Testis (tissue), 3 donors: ENCODE results near the gene ARHGAP35. TPM values are rescaled to one million over a fixed set of nuclear protein-coding genes. Genes with fewer than 3 reads are reported as not detected.
"Not testable (repeated sequence)": the region's sequence is repeated elsewhere in the genome, so short reads cannot be mapped to it uniquely, and the experiment has no call there.

Source experiments
- DNase-seq: peaks from one replicate; pipeline ENCODE4 v3.0.0-alpha.2; 2019
- H3K27ac ChIP-seq, 2 donors: fragments of 200-600 bp; sonication (generic); one replicate each; pipeline ENCODE4 v1.5.1; 2019
- H3K27me3 ChIP-seq: fragments of 200-600 bp; sonication (generic); one replicate; pipeline ENCODE4 v1.5.1; 2019
- H3K36me3 ChIP-seq: fragments of 200-600 bp; sonication (generic); one replicate; pipeline ENCODE4 v1.5.1; 2017; ENCODE audit warnings: low read depth; ENCODE audit errors: missing control alignments
- H3K4me1 ChIP-seq: fragments of 200-600 bp; sonication (generic); one replicate; pipeline ENCODE4 v1.5.1; 2019
- H3K4me3 ChIP-seq, 2 donors: fragments of 200-600 bp; sonication (generic); one replicate each; pipeline ENCODE4 v1.5.1; 2017 to 2019
- H3K9me3 ChIP-seq: fragments of 200-600 bp; sonication (generic); one replicate; pipeline ENCODE4 v1.5.1; 2017
- POLR2A ChIP-seq: fragments of 450-650 bp; IDR thresholded peaks from one replicate; pipeline ENCODE4 v1.6.1; 2017; ENCODE audit warnings: antibody characterized with exemption, mild to moderate bottlenecking, moderate library complexity
- WGBS, 2 donors: methylation state at CpG; one replicate each; pipeline ENCODE4 v1.1.5; 2018; 5-methylcytosine and 5-hydroxymethylcytosine counted together
- intact Hi-C: fragments of 100-400 bp; cut with DNase I; formaldehyde crosslinking; loops from one replicate; pipeline ENCODE4 v1.15.1; 2023; ENCODE audit warnings: low total_unique reads
- polyA plus RNA-seq: library from polyadenylated mRNA; stranded (reverse); fragments of 350-450 nt; fragmentation: Illumina TruSeq; extraction: RNeasy Lipid Tissue Mini Kit (QIAGEN cat#74804); gene quantifications from one replicate; pipeline ENCODE4 v1.2.3, GENCODE V29; 2014; ENCODE audit warnings: low read depth, low replicate concordance; ENCODE audit not compliant: insufficient read depth
- total RNA-seq, 2 donors: library from RNA; depleted of rRNA; stranded (reverse); fragments of >200 nt; gene quantifications; one replicate each; pipeline ENCODE4 v1.2.3, GENCODE V29; 2016
- TF ChIP-seq, protein P1 (sequence below), 3 experiments: fragments of 450-650 bp in 2 of 3; fragments of 200-600 bp in 1 of 3; sonication (generic) in 1 of 3; IDR thresholded peaks; one replicate each; pipeline ENCODE4 v1.5.1; 2016 to 2019; ENCODE audit warnings: antibody characterized with exemption in 3 of 3, mild to moderate bottlenecking in 2 of 3, moderate library complexity in 1 of 3

ARHGAP35 gene
- total and polyA plus RNA-seq, 3 donors from 2014 or later = 71.9 to 155 (median 112) TPM

DNA sequence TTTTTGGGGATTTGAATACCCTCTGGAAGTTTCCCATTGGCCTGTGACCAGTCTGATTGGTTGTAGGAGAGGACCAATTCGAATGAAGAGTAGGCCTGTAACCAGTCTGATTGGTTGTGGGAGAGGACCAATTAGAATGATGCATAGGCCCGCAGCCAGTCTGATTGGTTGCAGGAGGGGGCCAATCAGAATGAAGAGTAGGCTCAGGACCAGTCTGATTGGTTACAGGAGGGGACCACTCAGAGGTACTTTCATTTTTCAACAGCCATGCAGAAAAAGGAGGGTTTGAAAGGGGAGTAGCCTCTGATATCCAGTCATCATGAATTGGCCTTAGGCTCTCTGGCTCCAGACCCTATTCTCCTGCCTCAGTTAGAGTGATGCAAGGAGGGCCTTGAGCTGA, 42.0 kb upstream of the ARHGAP35 start:
- intact Hi-C loops = no loop called here
- H3K9me3 ChIP-seq = no peaks in the 10 kb centered on the region
- peak; percentile 60 for DNase-seq
- TF ChIP-seq, protein P1, sequence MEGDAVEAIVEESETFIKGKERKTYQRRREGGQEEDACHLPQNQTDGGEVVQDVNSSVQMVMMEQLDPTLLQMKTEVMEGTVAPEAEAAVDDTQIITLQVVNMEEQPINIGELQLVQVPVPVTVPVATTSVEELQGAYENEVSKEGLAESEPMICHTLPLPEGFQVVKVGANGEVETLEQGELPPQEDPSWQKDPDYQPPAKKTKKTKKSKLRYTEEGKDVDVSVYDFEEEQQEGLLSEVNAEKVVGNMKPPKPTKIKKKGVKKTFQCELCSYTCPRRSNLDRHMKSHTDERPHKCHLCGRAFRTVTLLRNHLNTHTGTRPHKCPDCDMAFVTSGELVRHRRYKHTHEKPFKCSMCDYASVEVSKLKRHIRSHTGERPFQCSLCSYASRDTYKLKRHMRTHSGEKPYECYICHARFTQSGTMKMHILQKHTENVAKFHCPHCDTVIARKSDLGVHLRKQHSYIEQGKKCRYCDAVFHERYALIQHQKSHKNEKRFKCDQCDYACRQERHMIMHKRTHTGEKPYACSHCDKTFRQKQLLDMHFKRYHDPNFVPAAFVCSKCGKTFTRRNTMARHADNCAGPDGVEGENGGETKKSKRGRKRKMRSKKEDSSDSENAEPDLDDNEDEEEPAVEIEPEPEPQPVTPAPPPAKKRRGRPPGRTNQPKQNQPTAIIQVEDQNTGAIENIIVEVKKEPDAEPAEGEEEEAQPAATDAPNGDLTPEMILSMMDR (IDR thresholded peaks at IDR 0.05) = no peak
- no peak for TF ChIP-seq POLR2A
- H3K36me3 ChIP-seq = no peaks in the 10 kb centered on the region
- H3K4me1 ChIP-seq = peaks cover 8% of the 10 kb centered on the region
- no peak overlapping the region for H3K27ac ChIP-seq
- H3K4me3 ChIP-seq = no peak overlapping the region
- no peaks in the 10 kb centered on the region for H3K27me3 ChIP-seq
- WGBS, 2 donors = 58 to 79% methylated on average over 2 of the region's 2 CpGs

DNA sequence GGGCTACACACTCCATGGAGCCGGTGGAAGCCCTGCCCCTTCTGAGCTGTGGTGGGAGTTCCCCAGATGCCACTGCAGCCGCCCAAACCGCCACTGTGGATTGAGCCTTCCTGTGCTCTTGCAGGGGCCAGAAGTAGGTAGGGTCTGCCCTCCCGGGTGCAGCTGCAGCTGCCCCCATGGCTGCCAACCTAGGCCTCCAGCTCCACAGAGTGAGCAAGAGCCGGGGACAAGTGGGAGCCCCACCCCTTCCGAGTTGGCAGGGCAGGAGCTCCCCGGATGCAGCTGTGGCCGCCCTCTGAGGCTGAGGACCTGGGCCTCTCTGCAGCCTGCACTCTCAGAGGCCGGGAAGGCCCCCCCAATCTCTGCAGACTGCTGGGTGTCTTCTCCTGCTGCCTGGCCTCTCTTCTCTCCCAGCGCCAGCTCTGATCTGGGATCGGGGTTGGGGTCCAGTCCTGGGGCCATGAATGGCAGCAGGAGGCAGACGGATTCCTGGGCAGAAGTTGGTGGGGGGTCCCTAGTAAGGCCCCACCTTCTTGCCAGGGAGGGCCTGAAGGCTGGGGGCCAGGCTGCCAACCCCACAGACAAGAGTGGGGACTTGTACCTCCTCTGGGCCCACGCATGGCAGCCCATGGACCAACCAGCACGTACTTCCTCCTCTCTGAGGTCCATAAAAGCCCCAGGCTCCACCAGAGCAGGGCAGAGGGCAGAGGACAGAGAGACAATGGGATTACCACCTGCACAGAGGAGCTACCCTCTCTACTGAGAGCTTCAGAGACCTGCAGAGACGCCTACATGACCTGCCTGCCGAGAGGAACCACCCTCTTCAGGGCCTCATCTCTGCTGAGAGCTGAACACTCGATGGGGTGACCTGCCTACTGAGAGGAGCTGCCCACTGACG, 39.0 kb upstream of the ARHGAP35 start:
- Histone ChIP-seq H3K27ac (no peak overlapping the region), H3K4me3 (no peak overlapping the region), H3K4me1 (no peaks in the 10 kb centered on the region), H3K9me3 (no peaks in the 10 kb centered on the region), H3K27me3 (no peaks in the 10 kb centered on the region), H3K36me3 (no peaks in the 10 kb centered on the region)
- no peak for TF ChIP-seq POLR2A
- TF ChIP-seq, protein P1 (IDR thresholded peaks at IDR 0.05) = no peak
- intact Hi-C loops = no loop called here
- DNase-seq = no peak
- WGBS, 2 donors = 81 to 82% methylated on average over 8 to 15 of the region's 18 CpGs

- H3K27ac ChIP-seq, DNase-seq, H3K36me3 ChIP-seq, H3K4me3 ChIP-seq, H3K27me3 ChIP-seq, intact Hi-C loops, H3K9me3 ChIP-seq, H3K4me1 ChIP-seq: not testable (repeated sequence)
- WGBS, 2 donors = 88 to 94% methylated on average over 4 of the region's 4 CpGs
Observed at GRCh38 chr19:46822410-46822787, 38.4 kb upstream of the ARHGAP35 start.

GRCh38 chr19:46823049-46823448, 37.7 kb upstream of the ARHGAP35 start:
- TF ChIP-seq POLR2A = no peak
- TF ChIP-seq, protein P1 (IDR thresholded peaks at IDR 0.05) = no peak
- intact Hi-C loops = no loop called here
- H3K9me3 ChIP-seq = no peaks in the 10 kb centered on the region
- H3K27ac ChIP-seq = no peak overlapping the region
- DNase-seq = no peak
- no peaks in the 10 kb centered on the region for H3K27me3 ChIP-seq
- 81 to 84% methylated on average over 6 of the region's 6 CpGs for WGBS, 2 donors
- no peaks in the 10 kb centered on the region for H3K4me1 ChIP-seq
- no peak overlapping the region for H3K4me3 ChIP-seq
- no peaks in the 10 kb centered on the region for H3K36me3 ChIP-seq

- Histone ChIP-seq H3K27ac (no peak overlapping the region), H3K4me3 (no peak overlapping the region), H3K27me3 (no peaks in the 10 kb centered on the region), H3K9me3 (no peaks in the 10 kb centered on the region), H3K36me3 (no peaks in the 10 kb centered on the region), H3K4me1 (no peaks in the 10 kb centered on the region)
- DNase-seq = no peak
- TF ChIP-seq, protein P1 (IDR thresholded peaks at IDR 0.05) = no peak
- TF ChIP-seq POLR2A = no peak
- intact Hi-C loops = no loop called here
- 85 to 91% methylated on average over 21 of the region's 21 CpGs for WGBS, 2 donors
Observed at GRCh38 chr19:46824890-46825730, 35.7 kb upstream of the ARHGAP35 start.
